ENCODE data around the gene NOL3.

The NOL3 gene

DNA sequence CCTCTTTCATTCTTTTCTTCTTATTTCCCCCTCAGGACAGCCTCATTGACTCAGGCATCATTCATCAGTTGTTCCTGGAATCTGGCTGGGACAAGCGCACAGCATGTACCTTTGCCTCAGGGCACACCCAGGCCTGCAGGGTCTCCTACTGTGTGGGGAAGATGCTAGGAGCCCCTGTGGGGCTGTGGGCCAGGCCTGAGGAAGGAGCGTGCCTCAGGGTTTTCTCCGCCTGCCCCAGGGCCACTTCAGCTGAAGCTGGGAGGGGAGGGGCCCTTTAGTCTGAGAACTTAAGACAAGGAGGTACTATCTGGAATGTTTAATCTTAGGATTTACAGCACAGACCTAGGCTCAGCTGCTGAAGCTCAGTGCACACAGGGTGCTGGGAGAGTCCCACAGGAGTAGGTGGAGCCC is 36.5 kb downstream of the NOL3 start:
- no peak for DNase-seq (ENCODE audit: low read depth in 2 of 2)

DNA sequence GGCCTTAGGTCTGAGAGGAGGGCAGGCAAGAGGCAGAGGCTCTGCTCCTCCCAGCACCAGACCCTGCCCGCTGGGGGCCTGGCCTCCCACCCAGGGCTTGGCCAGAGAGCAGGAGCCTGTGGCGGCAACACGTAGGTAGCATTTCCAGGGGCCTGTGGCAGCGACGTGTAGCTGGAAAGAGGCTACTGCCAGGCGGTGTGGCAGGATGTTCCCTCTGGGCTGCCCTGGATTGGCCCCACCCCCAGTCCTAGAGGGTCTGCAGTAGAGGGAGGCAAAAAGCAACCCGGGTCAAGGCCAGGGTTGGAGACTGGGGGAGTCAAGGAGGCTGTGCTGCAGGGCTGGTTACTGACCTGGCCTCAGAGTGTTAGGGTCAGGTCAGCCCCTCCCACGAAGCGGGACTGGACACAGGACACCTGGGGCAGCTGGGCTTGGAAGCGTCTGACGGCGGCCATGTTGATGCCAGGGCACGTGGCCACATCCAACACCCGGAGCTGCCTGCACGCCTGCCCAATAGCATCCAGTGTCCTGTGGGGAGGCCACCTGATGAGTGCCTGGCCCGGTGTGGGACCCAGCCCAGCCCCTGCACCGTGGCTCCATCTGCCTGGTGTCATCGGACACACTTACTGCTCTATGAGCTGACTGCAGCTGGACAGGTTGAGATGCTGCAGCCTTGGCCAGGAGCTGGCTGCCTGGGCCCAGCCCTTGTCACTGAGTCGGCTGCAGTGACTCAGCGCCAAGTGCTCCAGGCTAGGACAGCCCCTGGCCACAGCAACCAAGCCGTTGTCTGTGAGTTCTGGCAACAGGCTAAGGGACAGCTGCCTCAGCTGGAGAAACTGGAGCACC is 37.1 kb downstream of the NOL3 start:
- DNase-seq (ENCODE audit: low read depth in 2 of 2): no peak

DNA sequence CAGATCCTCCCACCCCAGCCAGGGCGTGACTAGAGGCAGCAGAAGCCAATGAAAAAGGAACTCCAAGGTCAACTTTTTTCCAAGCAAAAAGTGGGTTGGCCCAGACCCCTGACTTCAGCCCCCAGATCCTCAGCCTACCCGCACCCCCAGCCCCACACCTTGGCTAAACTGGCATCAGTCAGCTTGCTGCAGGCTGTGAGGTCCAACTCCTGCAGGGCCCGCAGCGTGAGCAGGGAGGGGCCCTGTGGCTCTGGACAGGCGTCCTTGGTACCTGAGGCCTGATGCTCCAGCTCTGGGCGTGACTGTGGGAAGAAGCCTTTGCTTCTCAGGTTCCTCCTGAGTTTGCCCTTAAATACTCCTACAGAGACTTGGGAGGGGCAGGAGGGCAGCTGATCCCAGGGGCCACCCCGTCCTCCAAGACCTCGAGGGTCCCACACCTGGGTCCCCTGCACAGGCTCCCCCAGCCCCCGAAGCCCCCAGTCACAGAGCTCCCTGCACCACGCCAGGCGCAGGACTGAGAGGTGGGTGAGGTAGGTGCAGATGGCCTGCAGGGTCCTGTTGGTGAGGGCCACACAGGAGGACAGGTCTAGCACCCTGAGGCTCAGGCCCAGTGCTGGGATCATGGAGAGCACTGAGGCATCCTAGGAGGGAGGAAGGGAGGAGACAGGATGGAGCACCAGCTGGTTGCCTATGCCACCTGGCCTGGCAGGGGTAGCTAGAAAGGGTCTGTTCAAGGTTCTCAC is 38.0 kb downstream of the NOL3 start:
- no peak for DNase-seq (ENCODE audit: low read depth in 2 of 2)

DNA sequence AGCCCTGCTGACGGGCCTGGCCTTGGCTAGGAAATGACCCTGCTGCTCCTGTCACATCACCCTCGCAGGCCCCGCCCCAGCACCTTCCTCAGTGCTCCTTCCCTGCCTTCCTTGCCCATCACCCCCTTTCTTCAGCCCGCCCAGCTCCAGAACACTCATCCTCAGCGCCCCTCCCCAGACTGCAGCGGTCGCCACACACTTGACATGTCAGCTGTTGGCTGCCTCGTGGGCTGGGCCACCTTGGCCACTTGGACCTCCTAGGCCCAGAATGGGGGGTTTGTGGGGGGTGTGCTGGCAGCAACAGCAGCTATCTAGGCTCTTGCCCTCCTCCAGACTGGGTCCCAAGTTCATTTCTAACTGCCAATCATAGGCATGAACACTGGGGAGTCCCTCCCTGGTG is 39.2 kb downstream of the NOL3 start:
- no peak for DNase-seq (ENCODE audit: low read depth in 2 of 2)

DNA sequence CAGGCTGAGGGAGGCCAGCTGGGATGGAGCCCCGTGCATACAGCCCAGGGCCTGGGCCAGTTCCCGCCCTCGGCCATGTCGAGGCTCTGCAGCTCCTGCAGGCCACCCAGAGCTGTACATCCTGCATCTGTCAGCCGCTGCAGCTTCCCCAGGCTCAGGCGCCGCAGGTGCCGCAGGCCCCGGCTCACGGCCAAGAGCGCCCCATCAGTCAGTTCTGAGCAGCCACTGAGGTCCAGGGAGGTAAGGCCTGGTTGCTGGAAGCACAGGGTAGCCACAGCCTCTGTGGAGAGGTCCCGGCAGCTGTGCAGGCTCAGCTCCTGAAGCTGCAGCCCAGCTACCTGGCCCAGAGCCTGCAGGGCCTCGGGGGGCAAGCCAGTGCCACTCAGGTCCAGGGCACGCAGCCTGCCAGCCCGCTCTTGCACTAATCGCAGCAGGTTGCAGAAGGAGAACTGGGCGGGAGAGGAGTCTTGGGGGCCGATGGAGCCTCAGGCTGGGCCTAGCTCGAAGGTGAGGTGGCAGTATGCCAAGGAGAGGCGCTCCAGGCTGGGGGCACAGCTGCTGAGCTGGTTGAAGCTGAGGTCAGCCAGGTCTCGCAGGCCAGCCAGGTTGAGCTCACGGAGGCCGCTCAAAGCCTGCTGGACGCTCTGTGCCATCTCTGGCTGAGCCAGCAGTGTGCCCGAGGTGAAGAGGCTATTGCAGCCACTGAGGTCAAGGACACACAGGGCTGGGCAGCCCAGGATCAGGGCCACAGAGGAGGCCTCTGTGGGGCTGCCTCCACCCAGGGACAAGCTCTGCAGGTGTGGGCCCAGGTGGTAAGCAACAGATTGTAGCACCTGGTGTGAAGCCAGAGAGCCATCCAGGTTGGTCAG is 40.0 kb downstream of the NOL3 start:
- no peak for DNase-seq (ENCODE audit: low read depth in 2 of 2)

DNA sequence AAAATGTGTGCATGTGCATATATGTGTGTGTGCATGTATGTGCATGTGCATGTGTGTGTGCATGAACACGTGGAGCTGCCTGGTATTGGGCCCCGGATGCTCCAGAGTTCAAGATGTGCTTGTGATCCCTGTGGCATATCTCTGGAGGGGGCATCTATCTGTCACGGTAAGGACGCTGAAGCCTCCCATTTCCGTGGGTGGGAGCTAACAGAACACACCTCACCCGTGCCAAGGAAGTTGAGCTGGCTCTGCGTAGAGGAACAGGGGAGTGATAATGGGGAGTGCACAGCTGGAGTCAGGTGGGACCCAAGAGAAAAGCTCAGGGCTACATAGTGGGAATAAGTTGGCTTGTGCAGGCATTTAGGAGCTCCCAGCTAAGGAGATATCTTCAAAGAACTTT is 41.3 kb downstream of the NOL3 start:
- DNase-seq (ENCODE audit: low read depth in 2 of 2): no peak

DNA sequence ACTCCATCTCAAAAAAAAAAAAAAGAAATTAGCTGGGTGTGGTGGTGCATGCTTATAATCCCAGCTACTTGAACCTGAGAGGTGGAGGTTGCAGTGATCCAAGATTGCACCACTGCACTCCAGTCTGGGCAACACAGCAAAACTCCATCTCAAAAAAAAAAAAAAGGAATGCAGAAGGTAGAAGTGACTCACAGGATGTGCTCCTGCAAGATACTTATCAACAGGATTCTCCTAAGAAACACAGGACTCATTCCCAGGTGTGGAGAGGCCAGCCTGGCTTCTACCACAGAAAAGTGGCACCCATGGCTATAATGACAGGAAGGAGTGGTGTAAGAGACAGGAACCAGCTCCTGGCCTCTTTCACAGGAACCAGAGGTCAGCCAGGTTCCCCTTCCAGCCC is 42.4 kb downstream of the NOL3 start:
- no peak for DNase-seq (ENCODE audit: low read depth in 2 of 2)

DNA sequence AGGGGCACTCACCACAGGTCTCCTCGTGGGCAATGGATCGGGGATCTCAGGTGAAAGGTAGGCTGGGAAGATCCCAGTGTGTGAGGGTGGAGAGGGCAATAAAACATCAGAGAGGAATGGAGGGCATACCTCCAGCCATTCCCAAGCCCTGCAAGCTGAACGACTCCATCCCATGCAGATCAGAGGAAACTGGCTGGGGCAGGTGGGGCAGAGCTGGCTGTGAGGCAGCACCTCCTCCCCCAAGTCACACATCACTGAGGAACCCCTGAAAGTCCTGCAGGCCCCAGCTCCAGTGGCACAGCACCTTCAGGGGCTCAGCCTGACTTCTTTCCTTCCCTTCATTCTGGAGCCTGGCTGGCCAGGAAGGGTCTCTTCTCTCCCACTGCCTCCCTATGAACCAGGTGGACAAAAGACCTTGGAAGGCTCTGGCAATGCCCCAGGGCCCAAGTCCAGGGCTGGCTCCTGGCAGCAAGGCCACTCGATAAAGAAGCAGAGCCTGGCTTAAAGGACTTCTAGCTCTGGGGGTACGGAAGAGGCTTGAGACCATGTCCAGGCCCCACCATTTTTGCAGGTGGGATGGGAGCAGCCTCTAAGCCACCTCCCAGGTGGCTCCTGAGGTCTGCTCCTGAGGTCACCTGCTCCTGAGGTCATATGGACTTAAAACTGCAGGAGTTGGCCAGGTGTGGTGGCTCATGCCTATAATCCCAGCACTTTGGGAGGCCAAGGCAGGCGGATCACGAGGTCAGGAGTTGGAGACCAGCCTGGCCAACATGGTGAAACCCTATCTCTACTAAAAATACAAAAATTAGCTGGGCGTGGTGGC is 43.1 kb downstream of the NOL3 start:
- no peak for DNase-seq (ENCODE audit: low read depth in 2 of 2)

DNA sequence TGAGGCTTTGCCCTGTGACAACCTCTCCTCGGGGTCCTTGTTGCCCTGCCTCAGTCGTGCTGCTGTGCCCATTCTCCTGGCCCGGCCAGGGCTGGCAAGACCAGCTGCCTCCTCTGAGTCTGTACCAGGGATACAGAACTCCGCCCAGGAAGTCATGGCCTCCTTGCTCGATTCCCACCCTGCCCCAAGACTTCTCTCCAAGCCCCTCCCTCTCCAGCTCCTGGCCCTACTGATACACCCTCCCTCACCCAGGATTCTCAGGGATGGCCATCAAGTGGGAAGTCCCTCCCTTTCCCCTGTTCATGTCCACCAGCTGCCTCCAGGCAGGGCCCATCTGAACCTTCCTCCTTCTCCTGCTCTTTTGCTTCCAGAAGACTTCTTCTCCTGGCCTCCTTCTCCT is 45.4 kb downstream of the NOL3 start:
- no peak for DNase-seq (ENCODE audit: low read depth in 2 of 2)

DNA sequence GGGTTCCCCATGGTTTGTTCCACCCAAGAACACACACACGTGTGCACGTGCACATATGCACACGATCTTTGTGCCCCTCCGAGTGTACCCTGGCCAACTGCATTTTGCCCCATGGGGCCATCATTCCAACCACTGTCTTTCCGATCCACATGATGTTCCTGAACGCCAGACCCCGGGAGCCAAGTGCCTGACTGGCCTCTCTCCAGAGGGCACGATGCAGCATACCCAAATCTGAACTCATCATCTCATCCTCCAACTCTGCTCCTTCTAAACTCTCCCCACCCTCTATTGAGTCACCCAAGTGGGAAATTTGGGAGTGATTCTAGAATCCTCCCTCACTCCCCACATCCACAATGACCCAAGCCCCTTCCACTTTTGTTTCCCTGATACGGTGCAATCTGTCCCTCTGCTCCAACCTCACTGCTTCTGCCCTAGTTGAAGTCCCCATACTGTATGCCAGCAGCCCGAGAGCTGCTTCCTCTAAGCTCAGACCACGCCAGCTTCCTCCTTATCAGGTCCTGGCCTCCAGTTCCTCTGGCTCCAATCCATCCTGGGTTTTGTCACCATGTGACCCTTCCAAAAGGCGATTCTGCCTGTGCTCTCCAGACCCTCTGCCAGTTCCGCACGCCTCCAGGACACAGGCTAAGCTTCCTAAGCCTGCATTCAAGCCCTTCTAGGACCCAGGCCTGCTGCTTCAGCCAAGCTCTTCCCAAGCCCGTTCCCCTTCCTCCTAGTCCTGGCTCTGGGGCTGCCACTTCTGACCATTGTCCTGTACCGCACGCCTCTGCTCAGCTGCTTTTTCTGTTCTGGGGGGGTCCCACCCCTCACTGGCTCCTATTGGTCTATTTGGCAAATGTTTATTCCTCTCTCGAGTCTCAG is 46.5 kb downstream of the NOL3 start:
- no peak for DNase-seq (ENCODE audit: low read depth in 2 of 2)

DNA sequence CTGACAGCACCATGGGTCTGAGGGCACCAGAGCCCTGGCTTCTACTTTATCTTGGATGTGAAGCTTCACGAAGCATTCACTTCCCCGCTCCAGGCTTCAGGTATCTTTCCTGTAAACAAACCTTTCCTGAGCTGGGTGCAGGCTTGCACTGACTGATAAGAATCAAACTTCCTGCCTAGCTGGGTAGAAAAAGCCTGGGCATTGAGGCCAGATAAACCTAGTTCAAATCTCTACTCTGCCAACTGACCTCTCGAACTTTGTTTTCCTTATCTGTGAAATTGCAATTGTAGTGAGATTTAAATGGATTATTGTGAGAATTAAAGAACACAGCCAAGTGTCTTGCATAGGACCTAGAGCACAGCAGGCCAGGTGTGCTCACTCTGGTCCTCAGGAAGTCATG is 53.7 kb downstream of the NOL3 start:
- DNase-seq (ENCODE audit: low read depth in 2 of 2): no peak

All from stimulated activated CD8-positive, alpha-beta memory T cell treated with anti-CD3 and anti-CD28 coated beads, Interleukin-15, amount 100 ng/mL, for 4 hours (primary cell).